Astrocyte of the spinal cord (primary cell): ENCODE data around the gene COIL.

Experiments
- DNase-seq: peaks from one replicate; pipeline ENCODE4 v3.0.0; 2011; ENCODE audit warnings: low read depth, low spot score
- H3K4me3 ChIP-seq: 2 replicates; pipeline ENCODE4 v1.5.1; 2011; ENCODE audit warnings: low read depth, mild to moderate bottlenecking, low read length, moderate library complexity
- in situ Hi-C: cut with HindIII; loops from 2 replicates; pipeline ENCODE4 v1.10.0; 2017; ENCODE audit warnings: low sequenced_read_pairs
- TF ChIP-seq, protein P1 (sequence below): IDR thresholded peaks from 2 replicates; pipeline ENCODE4 v1.5.1; 2012; ENCODE audit warnings: low read depth, mild to moderate bottlenecking, low read length, inconsistent platforms

COIL gene

DNA sequence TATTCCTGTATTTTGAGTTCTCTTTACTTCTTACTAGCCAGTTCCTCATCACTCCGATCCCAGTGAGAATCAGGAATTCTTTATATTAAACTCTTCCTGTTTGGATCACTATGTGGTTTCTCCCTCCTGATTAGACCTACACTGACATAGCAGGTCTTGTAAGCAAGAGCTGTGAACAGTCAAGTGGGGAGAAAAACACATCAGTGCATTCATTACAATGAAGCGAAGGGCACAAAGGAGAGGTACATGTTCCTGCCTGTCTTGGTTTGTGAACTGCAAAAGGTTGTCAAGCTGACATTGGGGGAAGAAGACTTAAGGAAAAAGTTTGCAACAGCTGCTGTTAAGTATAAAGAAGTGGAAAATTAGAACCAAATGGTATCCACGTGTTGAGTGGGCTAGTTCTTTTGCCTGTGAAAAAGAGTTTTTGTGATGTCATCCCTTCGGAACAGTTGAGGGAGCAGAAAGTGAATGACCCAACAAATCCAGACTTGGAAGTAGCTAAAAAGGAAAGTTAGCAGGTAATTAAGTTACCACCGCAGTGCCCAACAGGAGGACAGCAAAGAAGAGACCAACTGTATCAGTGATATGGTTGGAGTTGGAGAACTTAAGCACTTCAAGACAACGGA, 24.0 kb downstream of the COIL start:
- in situ Hi-C loops: no loop called here
- TF ChIP-seq, protein P1, sequence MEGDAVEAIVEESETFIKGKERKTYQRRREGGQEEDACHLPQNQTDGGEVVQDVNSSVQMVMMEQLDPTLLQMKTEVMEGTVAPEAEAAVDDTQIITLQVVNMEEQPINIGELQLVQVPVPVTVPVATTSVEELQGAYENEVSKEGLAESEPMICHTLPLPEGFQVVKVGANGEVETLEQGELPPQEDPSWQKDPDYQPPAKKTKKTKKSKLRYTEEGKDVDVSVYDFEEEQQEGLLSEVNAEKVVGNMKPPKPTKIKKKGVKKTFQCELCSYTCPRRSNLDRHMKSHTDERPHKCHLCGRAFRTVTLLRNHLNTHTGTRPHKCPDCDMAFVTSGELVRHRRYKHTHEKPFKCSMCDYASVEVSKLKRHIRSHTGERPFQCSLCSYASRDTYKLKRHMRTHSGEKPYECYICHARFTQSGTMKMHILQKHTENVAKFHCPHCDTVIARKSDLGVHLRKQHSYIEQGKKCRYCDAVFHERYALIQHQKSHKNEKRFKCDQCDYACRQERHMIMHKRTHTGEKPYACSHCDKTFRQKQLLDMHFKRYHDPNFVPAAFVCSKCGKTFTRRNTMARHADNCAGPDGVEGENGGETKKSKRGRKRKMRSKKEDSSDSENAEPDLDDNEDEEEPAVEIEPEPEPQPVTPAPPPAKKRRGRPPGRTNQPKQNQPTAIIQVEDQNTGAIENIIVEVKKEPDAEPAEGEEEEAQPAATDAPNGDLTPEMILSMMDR: no peak
- no peak overlapping the region for H3K4me3 ChIP-seq
- no peak for DNase-seq

DNA sequence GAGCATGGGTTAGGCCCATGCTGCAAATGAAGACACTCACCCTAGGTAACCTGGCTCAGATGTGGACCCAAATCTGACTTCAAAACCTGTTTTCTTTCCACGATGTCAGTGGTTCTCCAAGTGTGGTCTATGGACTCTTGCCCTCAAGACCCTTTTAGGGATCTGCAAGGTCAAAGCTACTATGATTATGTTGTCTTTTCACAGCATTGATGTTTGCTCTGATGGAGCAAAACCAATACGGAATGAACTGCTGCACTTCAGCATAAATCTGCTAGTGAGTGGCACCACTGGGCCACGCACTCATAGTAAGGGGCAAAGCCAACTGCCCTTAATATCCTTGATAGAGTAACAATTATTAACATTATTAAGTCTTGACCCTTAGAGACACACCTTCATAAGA, 25.4 kb downstream of the COIL start:
- TF ChIP-seq, protein P1: no peak
- no peak for DNase-seq
- in situ Hi-C loops: no loop called here
- H3K4me3 ChIP-seq: no peak overlapping the region

DNA sequence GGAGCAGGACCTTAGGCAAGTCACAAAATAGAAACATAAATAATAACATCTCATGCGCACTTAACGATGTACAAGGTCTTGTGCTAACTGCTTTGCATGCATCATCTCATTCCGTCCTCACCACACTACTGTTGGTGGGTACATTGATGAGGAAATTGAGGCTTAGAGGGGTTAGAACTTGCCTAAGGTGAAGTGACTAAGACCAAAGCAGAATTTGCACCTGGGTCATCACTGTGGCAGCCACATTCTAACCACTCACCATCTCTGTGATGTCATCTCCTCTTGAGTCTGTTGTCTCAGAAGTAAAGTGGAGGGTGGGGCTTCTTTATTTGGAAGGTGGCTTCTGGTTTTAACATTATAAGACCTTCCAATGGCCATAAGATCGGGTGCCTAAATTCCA, 26.6 kb downstream of the COIL start:
- DNase-seq: no peak
- in situ Hi-C loops: no loop called here
- TF ChIP-seq, protein P1: no peak
- H3K4me3 ChIP-seq: no peak overlapping the region

- H3K4me3 ChIP-seq: no peak overlapping the region
- in situ Hi-C loops: no loop called here
- TF ChIP-seq, protein P1: no peak
- DNase-seq: no peak
These were observed 27.0 kb downstream of the COIL start for GRCh38 chr17:56933868-56934267.

GRCh38 chr17:56933151-56933745, 27.6 kb downstream of the COIL start:
- DNase-seq: no peak
- in situ Hi-C loops: no loop called here
- TF ChIP-seq, protein P1: no peak
- H3K4me3 ChIP-seq: no peak overlapping the region

DNA sequence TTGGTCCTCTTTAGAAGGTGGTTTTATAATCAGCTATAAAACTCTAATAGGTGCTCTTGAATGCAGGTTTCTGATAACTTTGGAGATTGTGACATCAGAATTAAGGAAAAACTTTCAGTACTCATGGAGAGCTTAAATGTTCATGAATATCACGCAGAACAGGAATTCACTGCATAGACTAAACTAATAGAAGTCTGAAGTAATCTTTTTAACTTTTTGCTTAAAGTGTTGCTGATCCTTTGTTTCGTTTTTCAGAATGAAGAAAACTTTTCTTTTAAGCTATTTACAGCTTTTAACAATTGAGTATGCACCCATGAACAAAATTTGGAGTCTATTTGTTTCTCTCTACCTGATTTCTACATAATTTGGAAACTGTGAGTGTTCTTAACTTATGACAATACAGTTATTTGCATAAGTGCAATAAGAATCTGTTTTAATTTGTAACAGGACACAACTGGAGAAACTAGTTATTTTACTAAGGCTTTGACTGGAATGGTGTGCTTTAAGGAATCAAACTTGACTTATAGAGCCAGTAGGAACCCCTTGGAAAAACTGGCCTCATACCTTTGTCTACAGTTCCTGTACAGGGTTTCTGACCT, 30.0 kb downstream of the COIL start:
- in situ Hi-C loops: no loop called here
- no peak for DNase-seq
- H3K4me3 ChIP-seq: no peak overlapping the region
- TF ChIP-seq, protein P1: no peak
